ENCODE data around the gene SNTG2.

The SNTG2 gene

GRCh38 chr2:1022178-1022577 is 71.5 kb downstream of the SNTG2 start:
- H3K27me3 ChIP-seq (ENCODE audit: control insufficient read depth in 3 of 3, insufficient read depth in 3 of 3, low read depth in 1 of 3, low read length in 3 of 3), result no peaks in the 10 kb centered on the region
- H3K18ac ChIP-seq (ENCODE audit: low read length), result peak overlapping the region; percentile 5
- no peak overlapping the region for H4K91ac ChIP-seq (ENCODE audit: low read depth, low read length, poor library complexity)
- no peak overlapping the region for H3K14ac ChIP-seq (ENCODE audit: low read length)
- no peak overlapping the region for H2BK12ac ChIP-seq (ENCODE audit: low read length)
- H3K9ac ChIP-seq (ENCODE audit: low read depth, low read length, poor library complexity), result no peak overlapping the region
- H2AK5ac ChIP-seq (ENCODE audit: low read depth, low read length), result no peak overlapping the region
- H4K8ac ChIP-seq (ENCODE audit: low read depth, low read length), result no peak overlapping the region
- H3K9me3 ChIP-seq (replicated peaks in 1 of 2; ENCODE audit: control insufficient read depth in 2 of 2, insufficient read depth in 1 of 2, low read depth in 1 of 2, low read length in 2 of 2), result peaks cover 0 to 5% of the 10 kb centered on the region in 2 donors
- H3K27ac ChIP-seq (replicated peaks; ENCODE audit: low read length), result no peak overlapping the region
- H2BK15ac ChIP-seq (ENCODE audit: low read length), result no peak overlapping the region
- H3K4me2 ChIP-seq (ENCODE audit: insufficient read depth, low read length, poor library complexity, severe bottlenecking), result no peak overlapping the region
- H3K36me3 ChIP-seq (replicated peaks in 1 of 2; ENCODE audit: control insufficient read depth in 2 of 2, insufficient read depth in 2 of 2, low read length in 2 of 2), result no peaks in the 10 kb centered on the region
- no peak overlapping the region for H3K23ac ChIP-seq (ENCODE audit: low read depth, low read length, poor library complexity)
- no peak overlapping the region for H2AFZ ChIP-seq (ENCODE audit: low read length)
- no peak overlapping the region for H3K4ac ChIP-seq (ENCODE audit: low read length)
- H3K79me1 ChIP-seq (ENCODE audit: low read depth, low read length), result no peaks in the 10 kb centered on the region
- H2BK120ac ChIP-seq (ENCODE audit: low read depth, low read length), result no peak overlapping the region
- no peak for DNase-seq (ENCODE audit: low spot score)
- no peaks in the 10 kb centered on the region for H3K4me1 ChIP-seq (ENCODE audit: control insufficient read depth in 2 of 2, insufficient read depth in 1 of 2, low read depth in 1 of 2, low read length in 2 of 2)
- peak overlapping the region in 1 of 2 donors; percentile 48 for H3K4me3 ChIP-seq (ENCODE audit: low read length in 2 of 2)
- no CpG with 5 or more reads among the region's 17 CpGs for WGBS, 2 donors (ENCODE audit: extremely low coverage in 2 of 2, insufficient read length in 2 of 2, insufficient replicate concordance in 1 of 2)
- no peak overlapping the region for H2BK5ac ChIP-seq (ENCODE audit: low read length)

GRCh38 chr2:1024981-1025380 is 74.3 kb downstream of the SNTG2 start:
- Histone ChIP-seq H3K18ac (ENCODE audit: low read length) (no peak overlapping the region), H3K36me3 (replicated peaks in 1 of 2; ENCODE audit: control insufficient read depth in 2 of 2, insufficient read depth in 2 of 2, low read length in 2 of 2) (no peaks in the 10 kb centered on the region), H3K79me1 (ENCODE audit: low read depth, low read length) (no peaks in the 10 kb centered on the region), H3K27me3 (ENCODE audit: control insufficient read depth in 3 of 3, insufficient read depth in 3 of 3, low read depth in 1 of 3, low read length in 3 of 3) (no peaks in the 10 kb centered on the region), H2BK5ac (ENCODE audit: low read length) (no peak overlapping the region), H4K8ac (ENCODE audit: low read depth, low read length) (no peak overlapping the region), H2BK120ac (ENCODE audit: low read depth, low read length) (no peak overlapping the region), H3K4ac (ENCODE audit: low read length) (no peak overlapping the region), H3K4me2 (ENCODE audit: insufficient read depth, low read length, poor library complexity, severe bottlenecking) (no peak overlapping the region), H3K4me3 (ENCODE audit: low read length in 2 of 2) (no peak overlapping the region), H2AFZ (ENCODE audit: low read length) (no peak overlapping the region), H3K27ac (replicated peaks; ENCODE audit: low read length) (no peak overlapping the region), H3K14ac (ENCODE audit: low read length) (no peak overlapping the region), H3K4me1 (ENCODE audit: control insufficient read depth in 2 of 2, insufficient read depth in 1 of 2, low read depth in 1 of 2, low read length in 2 of 2) (no peaks in the 10 kb centered on the region), H2BK15ac (ENCODE audit: low read length) (no peak overlapping the region), H2AK5ac (ENCODE audit: low read depth, low read length) (no peak overlapping the region), H4K91ac (ENCODE audit: low read depth, low read length, poor library complexity) (no peak overlapping the region), H3K9ac (ENCODE audit: low read depth, low read length, poor library complexity) (no peak overlapping the region), H2BK12ac (ENCODE audit: low read length) (no peak overlapping the region), H3K23ac (ENCODE audit: low read depth, low read length, poor library complexity) (no peak overlapping the region), H3K9me3 (replicated peaks in 1 of 2; ENCODE audit: control insufficient read depth in 2 of 2, insufficient read depth in 1 of 2, low read depth in 1 of 2, low read length in 2 of 2) (peaks cover 0 to 3% of the 10 kb centered on the region in 2 donors)
- WGBS, 2 donors (ENCODE audit: extremely low coverage in 2 of 2, insufficient read length in 2 of 2, insufficient replicate concordance in 1 of 2), result no CpG with 5 or more reads among the region's 4 CpGs
- DNase-seq (ENCODE audit: low spot score), result no peak

- no peak overlapping the region for H3K4me3 ChIP-seq (ENCODE audit: low read length in 2 of 2)
- WGBS, 2 donors (ENCODE audit: extremely low coverage in 2 of 2, insufficient read length in 2 of 2, insufficient replicate concordance in 1 of 2), result no CpG with 5 or more reads among the region's 4 CpGs
Measured at GRCh38 chr2:1026141-1026540, 75.5 kb downstream of the SNTG2 start.

GRCh38 chr2:1028831-1029230 is 78.2 kb downstream of the SNTG2 start:
- Histone ChIP-seq H3K4me1 (ENCODE audit: control insufficient read depth in 2 of 2, insufficient read depth in 1 of 2, low read depth in 1 of 2, low read length in 2 of 2) (no peaks in the 10 kb centered on the region), H3K14ac (ENCODE audit: low read length) (no peak overlapping the region), H3K36me3 (replicated peaks in 1 of 2; ENCODE audit: control insufficient read depth in 2 of 2, insufficient read depth in 2 of 2, low read length in 2 of 2) (no peaks in the 10 kb centered on the region), H2BK15ac (ENCODE audit: low read length) (no peak overlapping the region), H2BK120ac (ENCODE audit: low read depth, low read length) (no peak overlapping the region), H3K9me3 (replicated peaks in 1 of 2; ENCODE audit: control insufficient read depth in 2 of 2, insufficient read depth in 1 of 2, low read depth in 1 of 2, low read length in 2 of 2) (no peaks in the 10 kb centered on the region), H3K79me1 (ENCODE audit: low read depth, low read length) (no peaks in the 10 kb centered on the region), H3K18ac (ENCODE audit: low read length) (no peak overlapping the region), H3K27me3 (ENCODE audit: control insufficient read depth in 3 of 3, insufficient read depth in 3 of 3, low read depth in 1 of 3, low read length in 3 of 3) (no peaks in the 10 kb centered on the region), H3K9ac (ENCODE audit: low read depth, low read length, poor library complexity) (no peak overlapping the region), H2AFZ (ENCODE audit: low read length) (no peak overlapping the region), H4K91ac (ENCODE audit: low read depth, low read length, poor library complexity) (no peak overlapping the region), H2AK5ac (ENCODE audit: low read depth, low read length) (no peak overlapping the region), H3K27ac (replicated peaks; ENCODE audit: low read length) (no peak overlapping the region), H3K4me3 (ENCODE audit: low read length in 2 of 2) (no peak overlapping the region), H4K8ac (ENCODE audit: low read depth, low read length) (no peak overlapping the region), H2BK12ac (ENCODE audit: low read length) (no peak overlapping the region), H2BK5ac (ENCODE audit: low read length) (no peak overlapping the region), H3K23ac (ENCODE audit: low read depth, low read length, poor library complexity) (no peak overlapping the region), H3K4me2 (ENCODE audit: insufficient read depth, low read length, poor library complexity, severe bottlenecking) (no peak overlapping the region), H3K4ac (ENCODE audit: low read length) (no peak overlapping the region)
- WGBS, 2 donors (ENCODE audit: extremely low coverage in 2 of 2, insufficient read length in 2 of 2, insufficient replicate concordance in 1 of 2), result 100% methylated on average over 1 of the region's 8 CpGs; no CpG with 5 or more reads in 1 of the 2 donors
- DNase-seq (ENCODE audit: low spot score), result no peak

More at GRCh38 chr2:1026141-1026540, 75.5 kb downstream of the SNTG2 start:
- Histone ChIP-seq H3K4ac (ENCODE audit: low read length) (no peak overlapping the region), H2BK15ac (ENCODE audit: low read length) (no peak overlapping the region), H3K18ac (ENCODE audit: low read length) (no peak overlapping the region), H2BK12ac (ENCODE audit: low read length) (no peak overlapping the region), H3K23ac (ENCODE audit: low read depth, low read length, poor library complexity) (no peak overlapping the region), H2BK5ac (ENCODE audit: low read length) (no peak overlapping the region), H3K27ac (replicated peaks; ENCODE audit: low read length) (no peak overlapping the region), H3K9ac (ENCODE audit: low read depth, low read length, poor library complexity) (no peak overlapping the region), H4K91ac (ENCODE audit: low read depth, low read length, poor library complexity) (no peak overlapping the region), H4K8ac (ENCODE audit: low read depth, low read length) (no peak overlapping the region), H3K79me1 (ENCODE audit: low read depth, low read length) (no peaks in the 10 kb centered on the region), H3K36me3 (replicated peaks in 1 of 2; ENCODE audit: control insufficient read depth in 2 of 2, insufficient read depth in 2 of 2, low read length in 2 of 2) (no peaks in the 10 kb centered on the region), H2AK5ac (ENCODE audit: low read depth, low read length) (no peak overlapping the region), H3K14ac (ENCODE audit: low read length) (no peak overlapping the region), H3K4me2 (ENCODE audit: insufficient read depth, low read length, poor library complexity, severe bottlenecking) (no peak overlapping the region), H3K9me3 (replicated peaks in 1 of 2; ENCODE audit: control insufficient read depth in 2 of 2, insufficient read depth in 1 of 2, low read depth in 1 of 2, low read length in 2 of 2) (peaks cover 0 to 3% of the 10 kb centered on the region in 2 donors), H3K4me1 (ENCODE audit: control insufficient read depth in 2 of 2, insufficient read depth in 1 of 2, low read depth in 1 of 2, low read length in 2 of 2) (no peaks in the 10 kb centered on the region), H2AFZ (ENCODE audit: low read length) (no peak overlapping the region), H3K27me3 (ENCODE audit: control insufficient read depth in 3 of 3, insufficient read depth in 3 of 3, low read depth in 1 of 3, low read length in 3 of 3) (no peaks in the 10 kb centered on the region), H2BK120ac (ENCODE audit: low read depth, low read length) (no peak overlapping the region)
- DNase-seq (ENCODE audit: low spot score), result no peak
